Glomerular endothelial cell (primary cell): ENCODE measurements around the gene SCNN1A. TPM values are rescaled to one million over a fixed set of nuclear protein-coding genes. Genes with fewer than 3 reads are reported as not detected.

Experiments used
- DNase-seq: peaks from one replicate; pipeline ENCODE4 v3.0.0-alpha.2; 2011; ENCODE audit warnings: low read depth, low spot score; ENCODE audit errors: extremely low read depth
- total RNA-seq: library from RNA; depleted of rRNA; stranded (reverse); fragments of >200 nt; gene quantifications from 2 replicates; pipeline ENCODE4 v1.2.3, GENCODE V29; 2015

SCNN1A gene
- total RNA-seq, 1 donor from 2014 or later, result not detected

DNA sequence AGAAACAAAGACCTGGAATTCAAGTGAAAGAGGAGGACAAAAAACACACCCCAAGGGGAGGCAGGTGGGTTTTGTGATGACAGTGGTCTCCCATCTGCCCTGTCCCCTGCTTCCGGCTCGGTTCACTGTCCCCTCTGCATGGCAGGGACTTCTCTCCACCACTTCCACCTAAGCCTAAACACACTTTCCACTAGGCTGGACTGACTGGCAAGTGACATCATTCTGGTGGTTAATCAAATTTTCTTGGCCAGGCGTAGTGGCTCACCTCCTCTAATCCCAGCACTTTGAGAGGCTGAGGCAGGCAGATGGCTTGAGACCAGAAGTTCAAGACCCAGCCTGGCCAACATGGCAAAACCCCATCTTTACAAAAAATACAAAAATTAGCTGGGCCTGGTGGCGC lies 53.0 kb downstream of the SCNN1A start:
- no peak for DNase-seq

GRCh38 chr12:6321905-6322304 lies 53.5 kb downstream of the SCNN1A start:
- no peak for DNase-seq

DNA sequence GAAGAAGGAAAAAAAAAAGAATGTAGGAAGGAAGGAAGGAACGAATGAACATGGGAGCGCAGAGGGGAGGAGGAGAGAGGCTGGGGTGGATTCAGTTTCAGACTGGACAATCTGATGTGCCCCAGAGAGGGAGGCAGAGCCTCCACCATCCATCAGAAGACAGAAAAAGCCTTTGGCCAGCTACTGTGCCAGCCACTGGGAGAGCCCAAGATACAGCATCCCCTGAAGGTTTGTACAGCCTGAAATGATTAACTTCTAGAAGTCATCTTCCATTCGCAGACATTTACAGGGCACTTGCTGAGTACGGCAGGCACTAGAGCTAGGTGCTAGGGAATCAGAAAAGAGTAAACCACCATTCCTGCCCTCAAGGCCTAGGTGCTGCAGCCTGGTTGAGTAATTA lies 55.9 kb downstream of the SCNN1A start:
- no peak for DNase-seq

- DNase-seq, result no peak
Observed at GRCh38 chr12:6318440-6318879, 56.9 kb downstream of the SCNN1A start.

DNA sequence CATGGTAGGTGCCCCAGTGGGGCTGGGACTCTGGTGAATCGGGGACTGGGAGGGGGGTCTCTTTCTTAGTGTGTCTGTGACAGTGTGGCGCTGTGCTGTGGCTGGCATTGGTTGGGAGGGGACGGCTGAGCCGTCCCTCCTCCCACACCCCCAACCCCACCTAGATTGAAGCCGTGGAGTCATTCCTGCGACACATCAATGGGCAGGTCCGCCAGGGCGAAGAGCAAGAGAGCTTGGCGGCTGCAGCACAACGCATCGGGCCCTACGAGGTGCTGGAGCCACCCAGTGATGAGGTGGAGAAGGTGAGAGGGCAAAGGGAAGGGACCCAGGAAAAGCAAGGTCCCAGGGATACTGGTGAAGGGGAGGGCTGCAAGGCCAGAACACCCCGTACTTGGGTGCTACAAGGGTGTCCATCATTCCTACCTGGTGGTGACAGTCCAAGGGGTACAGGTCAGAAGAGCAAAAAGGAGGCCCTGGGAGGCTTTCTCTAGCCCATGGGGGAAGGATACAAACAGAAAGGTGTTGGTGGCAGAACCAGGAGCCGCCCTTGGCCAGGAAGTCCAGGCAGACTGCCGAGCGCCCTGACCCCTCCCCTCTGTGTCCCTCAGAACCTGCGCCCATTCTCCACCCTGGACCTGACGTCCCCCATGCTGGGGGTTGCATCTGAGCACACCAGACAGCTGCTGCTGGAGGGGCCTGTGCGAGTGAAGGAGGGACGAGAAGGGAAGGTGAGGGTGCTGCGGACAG lies 57.5 kb downstream of the SCNN1A start:
- no peak for DNase-seq

GRCh38 chr12:6316921-6317692 lies 58.3 kb downstream of the SCNN1A start:
- no peak for DNase-seq

DNA sequence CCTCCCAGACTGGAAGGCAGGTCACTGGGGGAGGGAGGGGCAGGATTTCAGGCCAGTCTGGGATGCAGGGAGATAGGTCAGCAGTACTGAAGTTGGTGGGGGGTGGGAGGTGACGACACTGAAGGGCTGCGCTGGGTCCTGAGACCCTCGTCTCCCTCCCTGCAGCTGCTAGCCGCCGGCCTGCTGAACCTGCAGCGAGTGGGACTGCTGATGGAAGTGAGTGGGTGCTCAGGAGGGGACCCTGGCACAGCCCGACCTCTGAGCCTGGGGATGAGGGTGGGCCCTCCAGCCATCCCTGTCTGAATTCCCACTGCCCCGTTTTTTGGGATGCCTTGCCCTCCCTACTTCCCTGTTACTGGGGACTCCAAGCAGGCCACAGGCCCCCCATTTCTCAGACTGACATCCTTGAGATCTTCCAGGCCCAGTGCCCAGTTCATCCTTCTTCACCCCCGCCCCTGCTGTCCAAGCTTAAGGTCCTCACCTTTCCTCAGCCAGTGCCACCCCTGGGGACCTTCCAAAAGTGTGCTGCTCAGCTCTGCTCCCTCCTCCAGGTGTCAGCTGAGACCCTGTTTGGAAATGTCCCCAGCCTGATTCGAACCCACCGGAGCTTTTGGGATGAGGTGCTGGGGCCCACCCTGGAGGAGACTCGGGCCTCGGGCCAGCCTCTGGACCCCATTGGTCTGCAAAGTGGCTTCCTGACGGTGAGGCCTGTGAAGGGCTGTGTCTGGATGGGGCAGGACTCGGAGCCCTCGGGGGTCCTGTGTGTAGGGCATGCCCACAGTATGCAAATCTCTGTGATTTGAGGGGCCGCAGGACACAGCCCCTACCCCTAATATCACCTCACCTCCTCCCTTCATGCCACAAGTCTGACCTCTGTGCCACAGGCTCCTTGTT lies 59.4 kb downstream of the SCNN1A start:
- DNase-seq, result no peak

DNA sequence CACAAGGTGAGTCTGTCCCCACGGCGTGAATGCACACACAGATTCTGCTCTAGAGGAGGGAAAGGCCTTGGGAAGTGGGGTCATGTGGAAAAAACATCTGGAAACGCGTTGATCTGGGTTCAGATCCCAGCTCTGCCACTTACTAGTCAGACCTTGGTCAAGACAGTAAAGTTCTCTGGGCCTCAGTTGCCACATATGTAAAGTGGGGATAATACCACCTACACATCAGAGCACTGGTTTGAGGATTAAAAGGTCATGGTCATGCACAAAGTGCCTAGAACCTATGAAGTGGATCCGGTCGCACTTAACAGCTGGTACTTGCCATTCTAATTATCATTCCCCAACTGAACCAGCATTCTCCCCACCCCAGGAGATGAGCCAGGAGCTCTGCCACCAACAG lies 60.2 kb downstream of the SCNN1A start:
- no peak for DNase-seq

DNA sequence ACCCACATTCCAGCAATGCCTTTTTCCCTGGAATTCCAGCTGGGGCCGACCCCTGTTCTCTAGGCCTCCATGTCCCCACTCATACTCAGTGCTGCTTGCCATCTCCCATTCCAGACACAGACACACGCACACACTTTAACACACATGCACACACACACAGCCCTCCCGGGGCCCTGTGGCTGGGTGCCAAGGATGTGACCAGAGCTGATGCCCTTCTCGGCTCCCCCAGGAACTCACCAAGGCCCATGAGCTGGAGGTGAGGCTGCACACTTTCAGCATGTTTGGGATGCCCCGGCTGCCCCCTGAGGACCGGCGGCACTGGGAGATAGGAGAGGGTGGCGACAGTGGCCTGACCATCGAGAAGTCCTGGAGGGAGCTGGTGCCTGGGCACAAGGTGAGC lies 60.6 kb downstream of the SCNN1A start:
- no peak for DNase-seq

DNA sequence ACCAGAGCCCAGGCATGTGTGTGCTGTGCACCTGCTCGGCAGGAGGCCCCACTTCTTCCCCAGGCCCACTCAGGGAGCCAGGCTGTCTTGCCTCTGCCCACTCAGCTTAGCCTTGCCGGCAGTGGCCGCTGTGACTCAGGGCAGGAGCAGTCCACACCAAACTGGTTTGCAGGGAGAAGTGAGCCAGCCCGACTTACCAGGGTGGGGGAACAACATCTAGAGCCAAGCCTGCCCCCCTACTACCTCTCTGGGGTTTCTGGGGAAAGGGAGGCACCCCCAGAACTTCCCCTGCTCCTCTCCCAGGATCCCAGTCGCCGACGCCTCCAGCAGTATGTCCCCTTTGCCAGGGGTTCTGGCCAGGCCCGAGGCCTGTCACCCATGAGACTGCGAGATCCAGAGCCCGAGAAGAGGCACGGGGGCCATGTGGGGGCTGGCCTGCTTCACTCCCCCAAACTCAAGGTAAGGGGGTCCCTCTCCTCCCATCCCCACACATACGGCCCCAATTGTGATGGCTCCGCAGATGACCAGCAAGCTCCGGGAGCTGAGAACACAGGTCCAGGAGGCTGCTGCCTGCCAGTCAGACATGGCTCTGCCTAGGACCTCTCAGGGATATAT lies 61.9 kb downstream of the SCNN1A start:
- DNase-seq, result no peak

- DNase-seq, result no peak
Observed at GRCh38 chr12:6312529-6313325, 62.6 kb downstream of the SCNN1A start.

GRCh38 chr12:6311822-6312528 lies 63.4 kb downstream of the SCNN1A start:
- no peak for DNase-seq

GRCh38 chr12:6310771-6311610 lies 64.4 kb downstream of the SCNN1A start:
- no peak for DNase-seq

DNA sequence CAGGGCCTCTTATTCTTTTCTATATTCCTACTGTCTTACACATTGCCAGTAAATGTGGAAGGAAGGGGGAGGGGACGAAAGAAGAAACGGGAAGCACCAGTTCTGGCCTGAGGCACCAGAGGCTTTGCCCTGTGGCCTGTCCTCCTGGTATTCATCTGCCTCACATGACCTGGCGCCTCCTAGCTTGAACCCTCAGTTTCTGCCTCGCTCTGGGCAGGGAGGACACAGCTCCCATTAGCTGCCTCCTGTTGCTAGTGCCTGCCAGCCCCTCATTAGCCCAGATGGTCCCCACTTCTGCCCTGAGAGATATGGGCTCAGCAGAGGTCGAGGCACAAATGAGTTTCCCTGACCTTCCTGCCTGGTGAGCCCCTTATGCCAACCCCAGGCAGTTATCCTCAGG lies 67.8 kb downstream of the SCNN1A start:
- DNase-seq, result no peak

DNA sequence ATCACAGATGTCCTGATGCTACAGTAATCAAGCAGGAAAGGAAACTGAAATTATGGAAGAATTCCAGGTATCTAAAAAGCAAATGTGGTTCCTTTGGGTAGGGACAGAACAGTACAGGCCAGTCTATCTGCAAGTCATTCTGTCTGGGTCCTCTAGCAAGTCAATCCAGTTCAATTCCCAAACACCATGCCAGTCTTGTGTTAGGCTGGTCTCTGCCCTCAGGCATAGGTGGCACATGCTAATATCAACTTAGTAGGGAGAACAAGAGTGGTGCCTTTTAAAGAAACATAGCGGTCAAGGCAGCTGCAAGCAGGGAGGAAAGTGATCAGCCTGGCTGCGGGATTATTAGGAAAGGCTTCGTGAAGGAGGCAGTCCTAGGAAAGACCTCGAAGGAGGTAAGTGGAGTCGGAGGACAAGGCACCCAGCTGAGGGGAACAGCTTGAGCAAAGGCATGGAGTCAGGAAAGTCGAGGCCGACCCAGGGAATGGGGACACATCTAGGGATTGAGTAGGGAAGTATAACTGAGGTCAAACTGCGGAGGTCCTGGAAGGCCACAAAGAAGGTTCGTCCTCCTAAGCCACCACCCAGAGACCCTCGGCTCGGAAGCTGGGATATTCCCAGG lies 68.7 kb downstream of the SCNN1A start:
- no peak for DNase-seq

- no peak for DNase-seq
Observed at GRCh38 chr12:6306151-6306550, 69.2 kb downstream of the SCNN1A start.

- DNase-seq, result no peak
Observed at GRCh38 chr12:6303071-6303470, 72.3 kb downstream of the SCNN1A start.

- DNase-seq, result no peak
Observed at GRCh38 chr12:6302621-6303020, 72.7 kb downstream of the SCNN1A start.
